NOMO-1 treated with dmso at 0.1 percent for 144 hours (cell line): ENCODE data around the gene UBQLN2.
"Not testable (repeated sequence)": the region's sequence is repeated elsewhere in the genome, so short reads cannot be mapped to it uniquely, and the experiment has no call there.

Experiments used
- DNase-seq: peaks from one replicate; lab custom pipeline; 2025; ENCODE audit not compliant: unreplicated experiment; lab: John Stamatoyannopoulos, UW

UBQLN2 gene

GRCh38 chrX:56563231-56564161 is at the start of gene UBQLN2:
Gene UBQLN2 (plus strand): TSS chrX:56563627. CDS start chrX:56563874, 247 bp downstream.
- peak; percentile 15 for DNase-seq

GRCh38 chrX:56519642-56520041 is 43.8 kb upstream of the UBQLN2 start:
- DNase-seq: no peak

- not testable (repeated sequence) for DNase-seq
Measured at GRCh38 chrX:56529482-56530007, 33.9 kb upstream of the UBQLN2 start.

GRCh38 chrX:56530011-56530410 is 33.4 kb upstream of the UBQLN2 start:
- no peak for DNase-seq

GRCh38 chrX:56550667-56551066 is 12.8 kb upstream of the UBQLN2 start:
- DNase-seq: no peak

- DNase-seq: no peak
Measured at GRCh38 chrX:56554870-56555269, 8.6 kb upstream of the UBQLN2 start.

- no peak for DNase-seq
Measured at GRCh38 chrX:56557376-56557929, 6.0 kb upstream of the UBQLN2 start.

- no peak for DNase-seq
Measured at GRCh38 chrX:56564164-56564885, 898 bp downstream of the UBQLN2 start.

- no peak for DNase-seq
Measured at GRCh38 chrX:56564921-56565840, 1.8 kb downstream of the UBQLN2 start.

GRCh38 chrX:56569378-56570057 is 6.1 kb downstream of the UBQLN2 start:
- no peak for DNase-seq

- DNase-seq: no peak
Measured at GRCh38 chrX:56572975-56573374, 9.5 kb downstream of the UBQLN2 start.

GRCh38 chrX:56574861-56575260 is 11.4 kb downstream of the UBQLN2 start:
- DNase-seq: no peak

GRCh38 chrX:56576721-56577120 is 13.3 kb downstream of the UBQLN2 start:
- no peak for DNase-seq

GRCh38 chrX:56588397-56589188 is 25.2 kb downstream of the UBQLN2 start:
- no peak for DNase-seq

- not testable (repeated sequence) for DNase-seq
Measured at GRCh38 chrX:56591830-56592229, 28.4 kb downstream of the UBQLN2 start.

- DNase-seq: no peak
Measured at GRCh38 chrX:56600141-56600540, 36.7 kb downstream of the UBQLN2 start.

- DNase-seq: no peak
Measured at GRCh38 chrX:56600987-56601386, 37.6 kb downstream of the UBQLN2 start.

- no peak for DNase-seq
Measured at GRCh38 chrX:56615282-56615681, 51.9 kb downstream of the UBQLN2 start.
